H9 (cell line): Measurements from ENCODE around the gene SOX13. TPM values are rescaled to one million over a fixed set of nuclear protein-coding genes. Genes with fewer than 3 reads are reported as not detected.
"Not testable (repeated sequence)": the region's sequence is repeated elsewhere in the genome, so short reads cannot be mapped to it uniquely, and the experiment has no call there.

ENCODE experiments used
- DNase-seq: peaks from one replicate; pipeline ENCODE4 v3.0.0-alpha.2; 2017
- H2AFZ ChIP-seq: one replicate; pipeline ENCODE4 v1.6.1; 2013; ENCODE audit warnings: mild to moderate bottlenecking, low read length, control low read depth, moderate library complexity
- H2AK5ac ChIP-seq: 2 replicates; pipeline ENCODE4 v1.6.1; 2013; ENCODE audit warnings: low read length, control low read depth, mixed read lengths; ENCODE audit not compliant: insufficient read length
- H2BK120ac ChIP-seq: one replicate; pipeline ENCODE4 v1.6.1; 2013; ENCODE audit warnings: low read depth, mild to moderate bottlenecking, low read length, control low read depth, inconsistent platforms; ENCODE audit not compliant: poor library complexity, severe bottlenecking
- H2BK12ac ChIP-seq: 2 replicates; pipeline ENCODE4 v1.6.1; 2013; ENCODE audit warnings: low read length, control low read depth, mixed read lengths, low read depth; ENCODE audit not compliant: insufficient read length
- H2BK15ac ChIP-seq: 2 replicates; pipeline ENCODE4 v1.6.1; 2013; ENCODE audit warnings: low read depth, low read length, control low read depth
- H2BK20ac ChIP-seq: one replicate; pipeline ENCODE4 v1.6.1; 2013; ENCODE audit warnings: low read depth, mild to moderate bottlenecking, low read length, control low read depth, inconsistent platforms; ENCODE audit not compliant: poor library complexity, severe bottlenecking
- H2BK5ac ChIP-seq: 2 replicates; pipeline ENCODE4 v1.6.1; 2013; ENCODE audit warnings: low read length, control low read depth, mixed read lengths; ENCODE audit not compliant: insufficient read length
- H3K14ac ChIP-seq: 2 replicates; pipeline ENCODE4 v1.6.1; 2013; ENCODE audit warnings: low read length, control low read depth; ENCODE audit not compliant: insufficient read depth
- H3K18ac ChIP-seq: 2 replicates; pipeline ENCODE4 v1.6.1; 2013; ENCODE audit warnings: low read depth, mild to moderate bottlenecking, mixed read lengths, low read length, control low read depth; ENCODE audit not compliant: insufficient read length
- H3K23ac ChIP-seq: 2 replicates; pipeline ENCODE4 v1.6.1; 2013; ENCODE audit warnings: low read length, control low read depth, mixed read lengths, low read depth; ENCODE audit not compliant: insufficient read length
- H3K23me2 ChIP-seq: 2 replicates; pipeline ENCODE4 v1.6.1; 2013; ENCODE audit warnings: low read depth, mild to moderate bottlenecking, mixed read lengths, low read length, control low read depth; ENCODE audit not compliant: insufficient read length, poor library complexity, severe bottlenecking
- H3K27ac ChIP-seq: 2 replicates; pipeline ENCODE4 v1.5.1; 2013; ENCODE audit warnings: low read length, control low read depth, mixed read lengths, low read depth; ENCODE audit not compliant: insufficient read length
- H3K27me3 ChIP-seq: 2 replicates; pipeline ENCODE4 v1.6.1; 2013; ENCODE audit warnings: low read length, control low read depth, inconsistent platforms; ENCODE audit not compliant: insufficient read depth
- H3K4ac ChIP-seq: 2 replicates; pipeline ENCODE4 v1.6.1; 2013; ENCODE audit warnings: low read depth, mild to moderate bottlenecking, control low read depth, inconsistent platforms, low read length, moderate library complexity
- H3K4me1 ChIP-seq: 2 replicates; pipeline ENCODE4 v1.6.1; 2013; ENCODE audit warnings: low read length, control low read depth, inconsistent platforms; ENCODE audit not compliant: insufficient read depth
- H3K4me2 ChIP-seq: 2 replicates; pipeline ENCODE4 v1.6.1; 2013; ENCODE audit warnings: low read length, control low read depth, mixed read lengths; ENCODE audit not compliant: insufficient read length, insufficient read depth
- H3K56ac ChIP-seq: 2 replicates; pipeline ENCODE4 v1.6.1; 2013; ENCODE audit warnings: low read depth, mild to moderate bottlenecking, mixed read lengths, low read length, control low read depth; ENCODE audit not compliant: insufficient read length
- H3K79me1 ChIP-seq: 2 replicates; pipeline ENCODE4 v1.6.1; 2013; ENCODE audit warnings: low read depth, mild to moderate bottlenecking, moderate library complexity, low read length, control low read depth, inconsistent platforms; ENCODE audit not compliant: insufficient read depth, poor library complexity, severe bottlenecking
- H3K79me2 ChIP-seq: 2 replicates; pipeline ENCODE4 v1.6.1; 2013; ENCODE audit warnings: low read length, control low read depth, inconsistent platforms; ENCODE audit not compliant: insufficient read depth
- H3K9ac ChIP-seq: 2 replicates; pipeline ENCODE4 v1.6.1; 2013; ENCODE audit warnings: low read length, control low read depth, mixed read lengths; ENCODE audit not compliant: insufficient read length; ENCODE audit errors: extremely low read depth
- H3K9me3 ChIP-seq: one replicate; pipeline ENCODE4 v1.6.1; 2013; ENCODE audit warnings: low read depth, low read length, inconsistent platforms; ENCODE audit not compliant: control insufficient read depth
- H3T11ph ChIP-seq: one replicate; pipeline ENCODE4 v1.6.1; 2013; ENCODE audit warnings: mild to moderate bottlenecking, low read length, control low read depth, inconsistent platforms
- H4K20me1 ChIP-seq: one replicate; pipeline ENCODE4 v1.6.1; 2013; ENCODE audit not compliant: control insufficient read depth, insufficient read length, insufficient read depth
- H4K5ac ChIP-seq: 2 replicates; pipeline ENCODE4 v1.6.1; 2013; ENCODE audit warnings: low read depth, mild to moderate bottlenecking, mixed read lengths, low read length, control low read depth; ENCODE audit not compliant: insufficient read length
- H4K8ac ChIP-seq: replicated peaks from 2 replicates; pipeline ENCODE4 v1.6.1; 2013; ENCODE audit warnings: low read length, control low read depth, mixed read lengths, low read depth; ENCODE audit not compliant: insufficient read length
- H4K91ac ChIP-seq: 2 replicates; pipeline ENCODE4 v1.6.1; 2013; ENCODE audit warnings: low read depth, mild to moderate bottlenecking, moderate library complexity, mixed read lengths, low read length, control low read depth; ENCODE audit not compliant: insufficient read length
- H3K27ac Mint-ChIP-seq, 3 experiments: 2 replicates in 2 of 3; 3 replicates in 1 of 3; pipeline ENCODE4 v1.8.0; 2020 to 2021; ENCODE audit warnings: mixed read lengths in 3 of 3, mild to moderate bottlenecking in 1 of 3, moderate library complexity in 1 of 3
- H3K27me3 Mint-ChIP-seq: 2 replicates; pipeline ENCODE4 v1.8.0; 2021; ENCODE audit warnings: low read depth, mild to moderate bottlenecking, moderate library complexity, mixed read lengths
- H3K36me3 Mint-ChIP-seq, 3 experiments: 2 replicates in 2 of 3; 3 replicates in 1 of 3; pipeline ENCODE4 v1.8.0; 2020 to 2021; ENCODE audit warnings: low read depth in 3 of 3, mixed read lengths in 3 of 3; ENCODE audit not compliant: insufficient read depth in 1 of 3
- H3K4me1 Mint-ChIP-seq, 2 experiments: 2 replicates each; pipeline ENCODE4 v1.8.0; 2020; ENCODE audit warnings: mixed read lengths in 2 of 2
- H3K4me3 Mint-ChIP-seq, 2 experiments: 2 replicates in 1 of 2; 3 replicates in 1 of 2; pipeline ENCODE4 v1.8.0; 2020 to 2021; ENCODE audit warnings: mild to moderate bottlenecking in 2 of 2, mixed read lengths in 2 of 2, moderate library complexity in 1 of 2
- H3K9me3 Mint-ChIP-seq, 2 experiments: 2 replicates in 1 of 2; 3 replicates in 1 of 2; pipeline ENCODE4 v1.8.0; 2020; ENCODE audit warnings: mild to moderate bottlenecking in 2 of 2, mixed read lengths in 2 of 2, moderate library complexity in 1 of 2
- WGBS: extraction: QIAGEN DNeasy Blood & Tissue Kit; methylation state at CpG from one replicate; pipeline ENCODE4 v1.1.7; 2013; ENCODE audit warnings: missing lambda C conversion rate, low lambda C conversion rate, mixed read lengths; ENCODE audit not compliant: insufficient read length; ENCODE audit errors: extremely low coverage; 5-methylcytosine and 5-hydroxymethylcytosine counted together
- total RNA-seq: library from RNA; stranded (reverse); gene quantifications from 2 replicates; pipeline ENCODE4 v1.2.1, GENCODE V29; 2021
- TF ChIP-seq, protein P1 (sequence below): fragments of 200-600 bp; sonication (generic); conservative IDR thresholded peaks from 3 replicates; pipeline ENCODE4 v1.8.0; 2021; ENCODE audit warnings: antibody characterized with exemption, mild to moderate bottlenecking

The SOX13 gene
- total RNA-seq, 1 experiment from 2014 or later = 120 TPM

DNA sequence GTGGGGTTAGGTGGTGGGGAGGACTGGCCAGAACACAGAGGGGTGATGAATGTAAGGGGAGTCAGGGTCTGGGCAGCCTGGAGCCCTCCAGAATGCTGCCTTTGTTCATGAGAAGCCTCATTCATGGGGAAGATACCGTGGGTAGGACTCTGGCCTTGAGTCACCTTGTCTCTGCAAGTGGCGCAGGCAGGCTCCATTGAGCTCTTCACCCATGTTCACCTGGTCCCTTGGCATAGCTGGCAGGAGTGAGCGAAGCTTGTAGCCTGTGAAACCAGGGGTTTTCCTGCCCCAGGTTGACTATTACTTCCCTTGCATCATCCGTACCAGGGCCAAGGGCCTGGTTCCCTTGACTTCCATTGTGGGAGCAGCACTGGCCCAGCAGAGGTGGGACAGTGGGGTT lies 25.8 kb downstream of the SOX13 start:
- no peak for DNase-seq
- Histone ChIP-seq H3K4me1 (peaks cover 32% of the 10 kb centered on the region), H3T11ph (no peak overlapping the region), H4K8ac (no peak overlapping the region), H4K5ac (no peak overlapping the region), H2BK12ac (no peak overlapping the region), H3K9ac (no peak overlapping the region), H3K4me2 (no peak overlapping the region), H4K91ac (no peak overlapping the region), H2AK5ac (no peak overlapping the region), H3K79me2 (peaks cover 75% of the 10 kb centered on the region; the same call in 1 of the 2 replicates), H3K79me1 (peaks cover 20% of the 10 kb centered on the region), H2BK15ac (no peak overlapping the region), H3K4ac (no peak overlapping the region), H4K20me1 (no peaks in the 10 kb centered on the region), H3K18ac (no peak overlapping the region), H2BK20ac (no peak overlapping the region), H2BK120ac (no peak overlapping the region), H2AFZ (no peak overlapping the region), H3K9me3 (no peaks in the 10 kb centered on the region), H3K27ac (no peak overlapping the region), H3K14ac (no peak overlapping the region), H3K56ac (no peak overlapping the region), H3K23me2 (no peaks in the 10 kb centered on the region), H3K27me3 (no peaks in the 10 kb centered on the region), H3K23ac (no peak overlapping the region), H2BK5ac (no peak overlapping the region)
- H3K4me1 Mint-ChIP-seq = peaks cover 71 to 72% of the 10 kb centered on the region in 2 experiments
- no peaks in the 10 kb centered on the region for H3K9me3 Mint-ChIP-seq
- H3K27me3 Mint-ChIP-seq = no peaks in the 10 kb centered on the region
- H3K36me3 Mint-ChIP-seq = peaks cover 1 to 6% (median 5%) of the 10 kb centered on the region in 3 experiments; a peak in 4 of 7 replicates
- H3K27ac Mint-ChIP-seq = peak overlapping the region; percentile 75 to 92 (median 77); a peak in 5 of 7 replicates
- TF ChIP-seq, protein P1, sequence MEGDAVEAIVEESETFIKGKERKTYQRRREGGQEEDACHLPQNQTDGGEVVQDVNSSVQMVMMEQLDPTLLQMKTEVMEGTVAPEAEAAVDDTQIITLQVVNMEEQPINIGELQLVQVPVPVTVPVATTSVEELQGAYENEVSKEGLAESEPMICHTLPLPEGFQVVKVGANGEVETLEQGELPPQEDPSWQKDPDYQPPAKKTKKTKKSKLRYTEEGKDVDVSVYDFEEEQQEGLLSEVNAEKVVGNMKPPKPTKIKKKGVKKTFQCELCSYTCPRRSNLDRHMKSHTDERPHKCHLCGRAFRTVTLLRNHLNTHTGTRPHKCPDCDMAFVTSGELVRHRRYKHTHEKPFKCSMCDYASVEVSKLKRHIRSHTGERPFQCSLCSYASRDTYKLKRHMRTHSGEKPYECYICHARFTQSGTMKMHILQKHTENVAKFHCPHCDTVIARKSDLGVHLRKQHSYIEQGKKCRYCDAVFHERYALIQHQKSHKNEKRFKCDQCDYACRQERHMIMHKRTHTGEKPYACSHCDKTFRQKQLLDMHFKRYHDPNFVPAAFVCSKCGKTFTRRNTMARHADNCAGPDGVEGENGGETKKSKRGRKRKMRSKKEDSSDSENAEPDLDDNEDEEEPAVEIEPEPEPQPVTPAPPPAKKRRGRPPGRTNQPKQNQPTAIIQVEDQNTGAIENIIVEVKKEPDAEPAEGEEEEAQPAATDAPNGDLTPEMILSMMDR = no peak
- WGBS = no CpG with 5 or more reads among the region's 4 CpGs
- no peak overlapping the region; a peak in 1 of 5 replicates for H3K4me3 Mint-ChIP-seq

DNA sequence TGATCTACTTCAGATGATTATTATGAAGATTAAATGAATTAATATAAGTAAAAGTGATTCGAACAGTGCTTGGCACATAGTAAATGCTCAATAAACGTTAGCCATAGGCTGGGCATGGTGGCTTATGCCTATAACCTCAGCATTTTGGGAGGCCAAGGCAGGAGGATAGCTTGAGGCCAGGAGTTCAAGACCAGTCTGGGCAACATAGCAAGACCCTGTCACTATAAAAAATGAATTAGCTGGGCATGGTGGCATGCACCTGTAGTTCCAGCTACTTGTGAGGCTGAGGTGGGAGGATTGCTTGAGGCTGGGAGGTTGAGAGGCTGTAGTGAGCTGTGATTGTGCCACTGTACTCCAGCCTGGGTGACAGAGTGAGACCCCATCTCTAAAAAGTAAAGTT lies 26.8 kb downstream of the SOX13 start:
- not testable (repeated sequence) for H2BK20ac ChIP-seq, H4K5ac ChIP-seq, H3K9me3 ChIP-seq, DNase-seq, H3K56ac ChIP-seq, H3K14ac ChIP-seq, H3K4me3 Mint-ChIP-seq, H3K18ac ChIP-seq, H2BK12ac ChIP-seq, H4K8ac ChIP-seq, H2BK120ac ChIP-seq, H3K9me3 Mint-ChIP-seq, H3K4me2 ChIP-seq, H3K36me3 Mint-ChIP-seq, H3K27me3 ChIP-seq, H2BK5ac ChIP-seq, H3K4ac ChIP-seq, H2AFZ ChIP-seq, H3T11ph ChIP-seq, H3K27me3 Mint-ChIP-seq, H2BK15ac ChIP-seq, H3K23ac ChIP-seq, H2AK5ac ChIP-seq, H3K23me2 ChIP-seq, H4K20me1 ChIP-seq, H3K9ac ChIP-seq, H3K27ac ChIP-seq, H4K91ac ChIP-seq, H3K27ac Mint-ChIP-seq
- peaks cover 25% of the 10 kb centered on the region for H3K4me1 ChIP-seq
- H3K4me1 Mint-ChIP-seq = peaks cover 71 to 72% of the 10 kb centered on the region in 2 experiments
- WGBS = no CpG with 5 or more reads among the region's 2 CpGs
- peaks cover 20% of the 10 kb centered on the region for H3K79me1 ChIP-seq
- H3K79me2 ChIP-seq = peaks cover 74% of the 10 kb centered on the region; the same call in 1 of the 2 replicates
